HFF-Myc (cell line): ENCODE measurements around the gene GRK4.

Experiments
- DNase-seq: peaks from one replicate; pipeline ENCODE4 v3.0.0-alpha.2; 2011; ENCODE audit warnings: low read depth; ENCODE audit errors: extremely low read depth
- H3K4me3 ChIP-seq: replicated peaks from 2 replicates; pipeline ENCODE4 v1.5.1; 2011; ENCODE audit warnings: low read depth, mild to moderate bottlenecking, control low read depth, low read length
- CTCF ChIP-seq: IDR thresholded peaks from 2 replicates; pipeline ENCODE4 v1.5.1; 2012; ENCODE audit warnings: mild to moderate bottlenecking, low read depth, low read length, control low read depth; ENCODE audit errors: missing control alignments

The GRK4 gene

GRCh38 chr4:3067473-3068001 is 104.2 kb downstream of the GRK4 start:
- DNase-seq: no peak
- no peak for TF ChIP-seq CTCF
- no peak overlapping the region for H3K4me3 ChIP-seq

GRCh38 chr4:3069661-3070199 is 106.4 kb downstream of the GRK4 start:
- no peak for DNase-seq
- no peak for TF ChIP-seq CTCF
- no peak overlapping the region for H3K4me3 ChIP-seq

- no peak for DNase-seq
Measured at GRCh38 chr4:3070709-3071500, 107.5 kb downstream of the GRK4 start.

GRCh38 chr4:3071811-3072210 is 108.4 kb downstream of the GRK4 start:
- DNase-seq: no peak
- H3K4me3 ChIP-seq: no peak overlapping the region
- no peak for TF ChIP-seq CTCF

More at GRCh38 chr4:3070709-3071500, 107.5 kb downstream of the GRK4 start:
- TF ChIP-seq CTCF: no peak
- H3K4me3 ChIP-seq: no peak overlapping the region

GRCh38 chr4:3073158-3074077 is 110.0 kb downstream of the GRK4 start:
- peak; percentile 7 for TF ChIP-seq CTCF
- peak overlapping the region; percentile 50 for H3K4me3 ChIP-seq
- peak; percentile 29 for DNase-seq

GRCh38 chr4:3074078-3074845 is 110.9 kb downstream of the GRK4 start, which contains the start of the genes HTT and HTT-AS:
Gene HTT (plus strand): TSS chr4:3074681. CDS start chr4:3074826, 145 bp downstream.
Gene HTT-AS (minus strand): TSS chr4:3074538.
- peak within 1 kb of the TSS; percentile 76 for H3K4me3 ChIP-seq
- peak; percentile 66 for DNase-seq
- TF ChIP-seq CTCF: no peak
